UCSD-AML1 (cell line): ENCODE measurements around the gene PRICKLE4.

Source experiments
- DNase-seq: peaks from one replicate; lab custom pipeline; 2025; ENCODE audit not compliant: unreplicated experiment; lab: John Stamatoyannopoulos, UW

PRICKLE4 gene

GRCh38 chr6:41836022-41836659 is 55.6 kb downstream of the PRICKLE4 start:
- DNase-seq, result no peak

- DNase-seq, result no peak
These were observed 56.1 kb downstream of the PRICKLE4 start for GRCh38 chr6:41836660-41837052.
